Upper lobe of left lung (tissue), 4 donors: ENCODE data around the gene COL6A1.

Source experiments
- CTCF ChIP-seq, 6 experiments: fragments of 450-650 bp in 4 of 6; fragments of 200-600 bp in 2 of 6; sonication (generic) in 2 of 6; IDR thresholded peaks; one replicate each; pipeline ENCODE4 v1.5.1; 2016 to 2019; ENCODE audit warnings: antibody characterized with exemption in 6 of 6
- POLR2A ChIP-seq, 4 donors: fragments of 450-650 bp; IDR thresholded peaks; one replicate each; pipeline ENCODE4 v1.5.1; 2016 to 2017; ENCODE audit warnings: antibody characterized with exemption in 4 of 4, mild to moderate bottlenecking in 2 of 4
- POLR2AphosphoS5 ChIP-seq, 2 donors: sonication (generic); formaldehyde crosslinking; IDR thresholded peaks; one replicate each; pipeline ENCODE4 v1.5.1; 2017; ENCODE audit warnings: antibody characterized with exemption in 2 of 2

GRCh38 chr21:46049890-46050667 lies 68.5 kb downstream of the COL6A1 start:
- no peak for TF ChIP-seq CTCF (IDR thresholded peaks at IDR 0.05)
- no peak for TF ChIP-seq POLR2A (IDR thresholded peaks at IDR 0.05)
- no peak for TF ChIP-seq POLR2AphosphoS5 (IDR thresholded peaks at IDR 0.05)
